Stimulated activated CD4-positive, alpha-beta T cell treated with anti-CD3 and anti-CD28 coated beads, Interleukin-2, amount 100 ng/mL, for 24 hours (primary cell): ENCODE data around the gene GXYLT2.
A peak's percentile ranks its signal among the peaks of the same experiment; 100 is the strongest.
"Not testable (repeated sequence)": the region's sequence is repeated elsewhere in the genome, so short reads cannot be mapped to it uniquely, and the experiment has no call there.

Source experiments
- DNase-seq, 2 donors: peaks; one replicate each; pipeline ENCODE4 v3.0.0-alpha.2; 2020

GXYLT2 gene

DNA sequence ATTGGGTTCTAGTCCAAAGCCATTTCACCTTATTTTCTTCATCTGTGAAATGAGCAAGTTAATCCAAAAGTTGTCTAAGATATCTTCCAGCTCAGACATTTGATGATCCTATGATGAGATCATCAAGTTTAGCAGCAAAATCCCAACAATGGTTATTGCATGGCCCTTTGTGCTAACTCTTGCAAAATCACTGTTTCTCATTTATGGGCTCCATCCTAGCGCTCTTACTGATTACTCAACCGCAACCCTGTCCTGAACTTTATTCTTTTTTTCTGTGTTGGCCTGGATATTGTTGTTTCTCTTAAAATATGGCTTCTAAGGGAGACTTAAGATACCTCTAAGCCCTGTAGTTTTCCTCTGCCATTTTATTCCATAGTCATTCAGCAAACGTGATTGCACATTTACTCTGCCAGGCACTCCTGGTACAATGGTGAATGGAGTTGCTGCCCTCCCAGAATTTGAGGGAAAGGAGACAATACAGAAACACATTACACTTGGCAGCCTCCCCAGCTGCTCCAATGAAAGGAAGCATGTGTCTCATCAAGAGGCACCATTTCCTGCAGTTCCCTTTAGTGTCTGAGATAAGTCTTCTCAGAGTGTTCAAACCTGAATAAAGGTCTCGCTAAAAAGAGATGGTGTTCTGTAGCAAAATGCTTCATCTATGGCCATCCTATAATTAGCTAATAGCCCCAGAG, 4.4 kb downstream of the GXYLT2 start:
- DNase-seq, result no peak

- no peak for DNase-seq
Observed at GRCh38 chr3:72892870-72893269, 5.0 kb downstream of the GXYLT2 start.

DNA sequence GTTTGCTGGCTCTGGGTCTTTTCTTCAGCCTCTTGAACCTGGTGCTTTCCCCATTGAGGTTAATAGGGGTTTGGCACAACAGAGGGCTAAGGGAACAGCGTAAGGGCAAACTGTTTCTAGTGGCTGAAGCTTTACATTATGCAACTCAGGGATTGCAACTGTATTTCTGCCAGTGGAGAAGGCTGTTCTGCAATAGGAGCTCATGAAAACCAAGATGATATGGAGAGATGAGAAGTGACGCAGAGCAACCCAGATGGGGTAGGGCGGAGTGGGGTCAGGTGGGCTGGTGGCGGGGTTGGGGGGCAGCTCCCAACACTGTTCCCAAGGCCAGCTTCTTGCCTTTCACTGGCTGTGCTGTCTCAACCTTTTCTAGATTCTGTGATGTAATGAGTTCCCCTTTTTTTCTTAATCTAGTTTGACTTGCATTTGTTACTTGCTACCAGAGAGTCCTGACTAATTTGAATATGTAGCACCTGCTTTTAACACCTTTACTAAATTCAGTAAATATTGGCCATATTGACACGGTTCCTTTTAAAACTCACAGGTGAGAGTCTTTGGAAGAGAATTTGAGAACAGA, 7.2 kb downstream of the GXYLT2 start:
- no peak for DNase-seq

DNA sequence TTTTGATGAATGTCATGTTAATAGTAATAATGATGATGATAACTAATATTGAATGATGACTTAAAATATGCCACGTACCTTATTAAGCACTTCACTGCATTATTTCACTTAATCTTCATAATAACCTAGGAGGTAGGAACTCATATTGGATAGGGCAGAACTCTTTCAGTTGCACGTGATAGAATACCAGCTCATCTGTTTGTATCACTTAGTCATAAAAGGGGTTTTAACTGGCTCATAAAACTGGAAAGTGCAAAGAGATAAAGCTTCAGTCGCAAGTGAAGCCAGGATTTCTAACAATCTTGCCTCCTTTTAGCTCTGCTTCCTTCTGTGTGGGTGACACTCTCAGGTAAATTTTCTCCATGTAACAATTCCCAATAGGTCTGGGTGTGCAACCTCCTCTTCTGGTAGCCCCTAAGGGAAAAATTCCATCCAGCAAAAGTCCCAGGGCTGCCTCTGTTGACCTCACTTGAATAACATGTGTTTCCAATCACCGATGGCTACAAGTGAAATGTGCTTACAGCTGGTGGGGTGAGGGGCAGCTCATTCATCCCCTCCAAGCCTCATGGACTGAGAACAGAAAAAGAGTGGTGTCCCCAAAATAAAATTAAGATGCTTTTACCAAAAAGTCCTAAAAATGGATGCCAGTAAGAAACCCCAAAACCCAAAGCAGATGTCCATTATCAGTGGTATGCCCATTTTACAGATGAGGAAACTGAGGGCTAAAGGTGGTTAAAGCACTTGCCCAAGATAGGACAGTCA, 9.3 kb downstream of the GXYLT2 start:
- DNase-seq, result no peak

- no peak for DNase-seq
Observed at GRCh38 chr3:72897758-72898007, 9.8 kb downstream of the GXYLT2 start.

- no peak for DNase-seq
Observed at GRCh38 chr3:72899349-72899765, 11.5 kb downstream of the GXYLT2 start.

DNA sequence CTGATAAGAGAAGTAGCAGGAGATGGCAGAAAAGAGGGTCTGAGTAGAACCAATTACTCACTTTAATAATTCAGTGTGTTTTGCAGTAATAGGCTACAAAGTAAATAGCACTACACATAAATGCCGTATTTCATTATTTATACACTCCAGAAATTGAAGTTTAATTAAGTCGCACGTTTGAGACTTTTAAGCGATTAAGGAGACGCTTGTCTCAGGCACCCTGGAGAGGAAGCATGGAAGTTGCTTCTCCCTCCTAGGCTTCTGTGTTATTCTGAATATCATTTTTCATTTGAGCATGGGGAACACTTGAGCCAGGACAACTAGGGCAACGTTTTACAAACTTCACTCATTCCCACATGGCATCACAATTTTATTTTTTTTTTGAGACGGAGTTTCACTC, 12.2 kb downstream of the GXYLT2 start:
- DNase-seq, result no peak

GRCh38 chr3:72901840-72902239, 14.0 kb downstream of the GXYLT2 start:
- no peak for DNase-seq

DNA sequence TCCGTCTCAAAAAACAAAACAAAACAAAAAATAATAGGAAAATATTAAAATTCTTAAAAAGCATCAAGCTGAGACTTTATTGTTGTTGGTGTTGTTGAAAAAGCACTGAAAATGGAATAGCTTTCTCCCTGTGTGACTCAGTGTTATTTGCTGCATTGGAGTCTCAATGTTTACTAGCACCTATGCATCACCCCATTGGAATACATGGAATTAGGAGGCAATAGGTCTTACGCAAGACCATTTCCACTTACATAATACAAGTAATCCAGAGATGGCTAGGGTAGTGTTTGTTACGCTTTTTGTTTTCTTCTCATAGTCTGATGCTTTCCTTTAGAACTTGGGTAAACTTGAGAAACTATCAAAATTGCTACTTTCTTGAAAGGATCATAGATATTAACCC, 15.2 kb downstream of the GXYLT2 start:
- DNase-seq, result no peak

DNA sequence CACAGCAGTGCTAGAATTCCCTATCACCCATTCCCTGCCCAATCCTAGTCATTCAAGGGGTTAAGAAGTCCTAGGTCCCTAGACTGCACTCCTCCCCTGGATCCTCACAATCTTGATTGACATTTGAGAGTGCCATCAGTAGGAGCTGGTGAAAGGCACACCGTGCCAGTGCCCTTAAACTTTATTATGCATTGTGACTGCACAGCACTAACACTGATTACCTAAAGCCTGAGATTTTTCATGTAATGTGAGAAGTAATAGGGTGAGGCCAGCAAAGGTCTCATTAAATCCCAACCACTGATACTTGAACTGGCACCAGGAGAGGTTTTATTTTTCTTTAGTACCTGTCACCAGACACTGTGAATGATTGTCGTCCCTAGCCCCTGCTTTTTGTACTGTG, 16.3 kb downstream of the GXYLT2 start:
- no peak for DNase-seq

GRCh38 chr3:72906154-72906553, 18.3 kb downstream of the GXYLT2 start:
- no peak for DNase-seq

- DNase-seq, result no peak
Observed at GRCh38 chr3:72907131-72907711, 19.4 kb downstream of the GXYLT2 start.

DNA sequence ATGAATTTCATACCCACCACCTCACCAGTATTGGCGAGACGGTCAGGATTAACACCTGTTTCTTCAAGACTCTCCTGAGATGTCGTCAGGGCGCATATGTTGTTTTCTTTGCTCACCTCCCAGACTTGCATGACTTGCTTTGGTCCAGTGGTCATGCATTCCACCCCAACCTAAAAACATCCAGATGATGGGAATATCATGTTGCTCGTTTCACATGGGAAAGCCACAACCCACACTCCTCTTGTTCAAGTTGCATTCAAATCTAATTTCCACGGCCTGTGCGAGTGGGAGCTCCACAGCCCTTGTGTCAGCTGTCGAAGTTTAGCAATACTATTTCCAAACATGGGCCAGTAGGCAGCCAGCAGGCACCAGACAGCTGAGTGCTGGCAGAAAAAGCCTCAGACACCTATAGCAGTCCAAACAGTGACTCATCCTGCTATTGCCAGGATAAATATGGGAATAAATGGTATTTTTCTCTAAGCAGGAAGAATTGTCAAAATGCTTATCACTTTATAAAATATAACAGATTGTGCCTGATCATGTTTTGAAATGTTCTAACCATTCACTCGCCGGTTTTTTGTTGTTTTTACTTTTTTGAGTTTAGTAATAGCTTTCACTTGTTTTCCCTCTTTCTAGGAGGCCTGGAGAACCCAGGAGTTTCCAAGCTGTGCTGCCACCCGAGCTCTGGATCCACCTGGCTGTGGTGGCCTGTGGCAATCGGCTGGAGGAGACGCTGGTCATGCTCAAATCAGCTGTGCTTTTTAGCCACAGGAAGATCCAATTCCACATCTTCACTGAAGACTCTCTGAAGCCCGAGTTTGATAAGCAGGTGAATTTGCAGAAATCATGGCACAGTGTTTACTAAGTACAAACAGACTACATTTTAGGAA, 20.1 kb downstream of the GXYLT2 start:
- no peak for DNase-seq

GRCh38 chr3:72909591-72909990, 21.7 kb downstream of the GXYLT2 start:
- no peak for DNase-seq

DNA sequence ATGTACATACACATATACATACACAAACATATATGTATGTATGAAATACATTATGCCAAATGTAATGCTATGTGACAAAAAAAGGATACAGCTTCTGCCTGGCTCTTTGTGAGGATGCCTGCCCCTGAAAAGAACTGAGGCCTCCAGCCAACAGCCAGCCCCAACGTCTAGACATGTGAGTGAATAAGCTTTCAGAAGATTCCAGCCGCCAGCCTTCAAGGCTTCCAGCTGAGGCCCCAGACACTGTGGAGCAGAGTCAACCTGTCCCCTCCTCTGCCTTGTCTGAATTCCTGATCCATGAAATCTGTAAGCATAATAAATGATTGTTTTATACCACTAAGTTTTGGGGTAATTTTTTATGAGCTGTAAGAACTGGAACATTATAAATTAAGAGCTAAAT, 24.7 kb downstream of the GXYLT2 start:
- DNase-seq, result no peak

DNA sequence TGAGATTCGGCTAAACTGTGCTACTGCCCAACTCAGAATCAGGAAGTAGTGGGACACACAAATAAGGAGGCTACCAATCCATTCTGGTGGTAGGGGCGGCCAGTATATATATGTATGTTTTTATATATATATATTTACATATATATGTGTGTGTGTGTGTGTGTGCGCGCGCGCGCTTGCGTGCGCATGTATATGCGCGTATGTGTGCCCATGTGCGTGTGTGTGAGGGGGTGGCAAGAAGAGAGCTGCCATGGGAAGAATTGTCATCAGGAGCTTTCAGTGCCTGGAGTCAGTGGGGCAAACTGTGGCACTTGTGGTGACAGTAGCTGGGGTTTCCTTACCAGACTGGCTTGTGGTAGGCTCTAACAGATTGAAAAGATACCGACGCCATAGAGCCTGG, 26.5 kb downstream of the GXYLT2 start:
- DNase-seq, result no peak

GRCh38 chr3:72916250-72916649, 28.4 kb downstream of the GXYLT2 start:
- no peak for DNase-seq

GRCh38 chr3:72919520-72919919, 31.7 kb downstream of the GXYLT2 start:
- no peak for DNase-seq

DNA sequence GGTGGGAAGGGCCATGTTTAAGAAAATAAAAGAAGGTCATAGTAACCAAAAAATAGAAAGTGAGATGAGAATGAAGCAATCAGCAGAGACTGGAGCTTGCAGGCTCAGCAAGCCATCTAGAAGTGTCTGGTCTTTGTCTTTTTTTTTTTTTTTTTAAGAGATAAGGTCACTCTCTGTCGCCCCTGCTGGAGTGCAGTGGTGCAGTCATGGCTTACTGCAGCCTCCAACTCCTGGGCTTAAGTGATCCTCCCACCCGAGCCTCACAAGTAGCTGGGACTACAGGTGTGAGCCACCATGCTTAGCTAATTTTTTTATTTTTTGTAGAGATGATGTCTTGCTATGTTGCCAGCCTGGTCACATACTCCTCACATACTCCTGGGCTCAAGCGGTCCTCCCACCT, 36.2 kb downstream of the GXYLT2 start:
- DNase-seq, result peak in 1 of 2 donors; percentile 4

DNA sequence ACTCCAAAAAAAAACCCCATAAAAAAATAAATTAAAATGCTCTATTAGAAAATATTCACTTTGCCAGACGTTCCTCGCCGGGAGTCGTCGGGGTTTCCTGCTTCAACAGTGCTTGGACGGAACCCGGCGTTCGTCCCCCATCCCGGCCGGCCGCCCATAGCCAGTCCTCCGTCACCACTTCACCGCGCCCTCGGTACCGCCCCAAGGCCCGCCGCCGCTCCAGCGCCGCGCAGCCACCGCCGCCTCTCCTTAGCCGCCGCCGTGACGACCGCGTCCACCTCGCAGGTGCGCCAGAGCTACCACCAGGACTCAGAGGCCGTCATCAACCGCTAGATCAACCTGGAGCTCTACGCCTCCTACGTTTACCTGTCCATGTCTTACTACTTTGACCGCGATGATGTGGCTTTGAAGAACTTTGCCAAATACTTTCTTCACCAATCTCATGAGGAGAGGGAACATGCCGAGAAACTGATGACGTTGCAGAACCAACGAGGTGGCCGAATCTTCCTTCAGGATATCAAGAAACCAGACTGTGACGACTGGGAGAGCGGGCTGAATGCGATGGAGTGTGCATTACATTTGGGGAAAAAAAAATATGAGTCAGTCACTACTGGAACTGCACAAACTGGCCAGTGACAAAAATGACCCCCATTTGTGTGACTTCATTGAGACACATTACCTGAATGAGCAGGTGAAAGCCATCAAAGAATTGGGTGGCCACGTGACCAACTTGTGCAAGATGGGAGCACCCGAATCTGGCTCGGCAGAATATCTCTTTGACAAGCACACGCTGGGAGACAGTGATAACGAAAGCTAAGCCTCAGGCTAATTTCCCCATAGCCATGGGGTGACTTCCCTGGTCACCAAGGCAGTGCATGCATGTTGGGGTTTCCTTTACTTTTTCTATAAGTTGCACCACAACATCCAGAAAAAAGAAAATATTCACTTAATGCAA, 41.2 kb downstream of the GXYLT2 start:
- not testable (repeated sequence) for DNase-seq

- DNase-seq, result no peak
Observed at GRCh38 chr3:72930754-72931153, 42.9 kb downstream of the GXYLT2 start.

- no peak for DNase-seq
Observed at GRCh38 chr3:72932416-72932815, 44.6 kb downstream of the GXYLT2 start.
